ENCODE results near the gene GNG14.

GNG14 gene

GRCh38 chr19:12665281-12665573, 22.6 kb upstream of the GNG14 start:
- Histone ChIP-seq H3K4me1 (ENCODE audit: low read depth, poor library complexity, severe bottlenecking) (peaks cover 24% of the 10 kb centered on the region), H3K36me3 (ENCODE audit: insufficient read depth) (no peaks in the 10 kb centered on the region; the same call in 1 of the 2 replicates), H3K4me2 (no peak overlapping the region), H3K9ac (no peak overlapping the region), H3K79me2 (ENCODE audit: insufficient read depth, low read depth) (0 out of 2 replicates have a peak, but pooled peaks cover 6% of the 10 kb centered on the region), H3K27ac (no peak overlapping the region), H3K27me3 (ENCODE audit: insufficient read depth, low read depth) (no peaks in the 10 kb centered on the region), H3K4me3 (IDR thresholded peaks at IDR 0.05; ENCODE audit: insufficient read depth, low read depth, low read length) (no peak overlapping the region), H2AFZ (ENCODE audit: low read depth) (no peak overlapping the region), H4K20me1 (ENCODE audit: insufficient read depth) (no peaks in the 10 kb centered on the region)
- no peak for TF ChIP-seq CTCF (conservative IDR thresholded peaks at IDR 0.05; ENCODE audit: low read depth, low read length)

- Histone ChIP-seq H3K36me3 (ENCODE audit: insufficient read depth) (no peaks in the 10 kb centered on the region; the same call in 1 of the 2 replicates), H3K27ac (no peak overlapping the region), H3K27me3 (ENCODE audit: insufficient read depth, low read depth) (no peaks in the 10 kb centered on the region), H3K4me2 (peak overlapping the region; percentile 97), H3K79me2 (ENCODE audit: insufficient read depth, low read depth) (0 out of 2 replicates have a peak, but pooled peaks cover 6% of the 10 kb centered on the region), H2AFZ (ENCODE audit: low read depth) (peak overlapping the region; percentile 89; the same call in 1 of the 2 replicates), H3K4me3 (IDR thresholded peaks at IDR 0.05; ENCODE audit: insufficient read depth, low read depth, low read length) (no peak overlapping the region), H3K4me1 (ENCODE audit: low read depth, poor library complexity, severe bottlenecking) (peaks cover 30% of the 10 kb centered on the region), H4K20me1 (ENCODE audit: insufficient read depth) (no peaks in the 10 kb centered on the region), H3K9ac (peak overlapping the region; percentile 54; the same call in 1 of the 2 replicates)
- TF ChIP-seq CTCF (conservative IDR thresholded peaks at IDR 0.05; ENCODE audit: low read depth, low read length) = no peak
Measured at GRCh38 chr19:12665671-12666264, 22.0 kb upstream of the GNG14 start.

- Histone ChIP-seq H3K27me3 (ENCODE audit: insufficient read depth, low read depth) (no peaks in the 10 kb centered on the region), H3K27ac (no peak within 1 kb of the TSS), H4K20me1 (ENCODE audit: insufficient read depth) (no peaks in the 10 kb centered on the region), H2AFZ (ENCODE audit: low read depth) (peak within 1 kb of the TSS; percentile 89), H3K4me1 (ENCODE audit: low read depth, poor library complexity, severe bottlenecking) (peaks cover 30% of the 10 kb centered on the region), H3K36me3 (ENCODE audit: insufficient read depth) (no peaks in the 10 kb centered on the region; the same call in 1 of the 2 replicates), H3K79me2 (ENCODE audit: insufficient read depth, low read depth) (0 out of 2 replicates have a peak, but pooled peaks cover 6% of the 10 kb centered on the region), H3K4me3 (IDR thresholded peaks at IDR 0.05; ENCODE audit: insufficient read depth, low read depth, low read length) (no peak within 1 kb of the TSS), H3K9ac (peak within 1 kb of the TSS; percentile 54; the same call in 1 of the 2 replicates), H3K4me2 (peak within 1 kb of the TSS; percentile 97)
- no peak for TF ChIP-seq CTCF (conservative IDR thresholded peaks at IDR 0.05; ENCODE audit: low read depth, low read length)
Measured at GRCh38 chr19:12666265-12667048, 21.3 kb upstream of the GNG14 start, which contains the start of the genes MAN2B1 and WDR83. Gene MAN2B1 (minus strand): TSS chr19:12666742. CDS start chr19:12666701, 41 bp downstream. Gene WDR83 (plus strand): TSS chr19:12666807. CDS start chr19:12669791, 2,984 bp downstream.

GRCh38 chr19:12667731-12668302, 20.0 kb upstream of the GNG14 start:
- no peaks in the 10 kb centered on the region for H4K20me1 ChIP-seq (ENCODE audit: insufficient read depth)
- no peak overlapping the region for H2AFZ ChIP-seq (ENCODE audit: low read depth)
- H3K79me2 ChIP-seq (ENCODE audit: insufficient read depth, low read depth) = 0 out of 2 replicates have a peak, but pooled peaks cover 6% of the 10 kb centered on the region
- peak overlapping the region; percentile 58 for H3K4me2 ChIP-seq
- no peak overlapping the region for H3K9ac ChIP-seq
- H3K27ac ChIP-seq = no peak overlapping the region
- H3K36me3 ChIP-seq (ENCODE audit: insufficient read depth) = no peaks in the 10 kb centered on the region; the same call in 1 of the 2 replicates
- no peaks in the 10 kb centered on the region for H3K27me3 ChIP-seq (ENCODE audit: insufficient read depth, low read depth)
- no peak overlapping the region for H3K4me3 ChIP-seq (IDR thresholded peaks at IDR 0.05; ENCODE audit: insufficient read depth, low read depth, low read length)
- H3K4me1 ChIP-seq (ENCODE audit: low read depth, poor library complexity, severe bottlenecking) = peaks cover 30% of the 10 kb centered on the region
- no peak for TF ChIP-seq CTCF (conservative IDR thresholded peaks at IDR 0.05; ENCODE audit: low read depth, low read length)
